Fibroblast of lung (primary cell): ENCODE results near the gene PPME1.

Source experiments
- EZH2 ChIP-seq: IDR thresholded peaks from 2 replicates; pipeline ENCODE4 v1.5.1; 2012; ENCODE audit warnings: low read length, control low read depth, mild to moderate bottlenecking; ENCODE audit errors: missing control alignments
- TF ChIP-seq, protein P1 (sequence below), 2 donors: IDR thresholded peaks in 1 of 2; conservative IDR thresholded peaks in 1 of 2; 1 replicate in 1 of 2; 2 replicates in 1 of 2; pipeline ENCODE4 v1.5.1; 2011 to 2012; ENCODE audit warnings: low read length in 2 of 2, control low read depth in 1 of 2, inconsistent platforms in 1 of 2, low read depth in 1 of 2, mild to moderate bottlenecking in 1 of 2

DNA sequence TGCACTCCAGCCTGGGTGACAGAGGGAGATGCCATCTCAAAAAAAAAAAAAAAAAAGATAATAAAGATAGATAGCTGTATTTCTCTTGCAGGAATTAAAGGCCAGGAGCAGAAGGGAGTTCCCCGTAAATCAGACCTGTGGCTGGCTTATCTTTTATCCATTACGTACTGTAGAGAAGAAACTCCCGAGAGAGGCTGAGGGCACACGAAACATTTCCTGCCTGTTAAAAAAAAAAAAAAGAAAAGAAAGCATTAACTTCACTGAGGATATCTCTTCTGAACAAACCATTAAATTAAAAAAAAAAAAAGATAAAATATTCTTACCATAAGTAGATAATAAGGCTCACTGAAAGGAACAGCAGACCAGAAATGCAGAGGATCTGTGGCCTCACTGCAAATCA lies 117.8 kb downstream of the PPME1 start:
- TF ChIP-seq, protein P1, sequence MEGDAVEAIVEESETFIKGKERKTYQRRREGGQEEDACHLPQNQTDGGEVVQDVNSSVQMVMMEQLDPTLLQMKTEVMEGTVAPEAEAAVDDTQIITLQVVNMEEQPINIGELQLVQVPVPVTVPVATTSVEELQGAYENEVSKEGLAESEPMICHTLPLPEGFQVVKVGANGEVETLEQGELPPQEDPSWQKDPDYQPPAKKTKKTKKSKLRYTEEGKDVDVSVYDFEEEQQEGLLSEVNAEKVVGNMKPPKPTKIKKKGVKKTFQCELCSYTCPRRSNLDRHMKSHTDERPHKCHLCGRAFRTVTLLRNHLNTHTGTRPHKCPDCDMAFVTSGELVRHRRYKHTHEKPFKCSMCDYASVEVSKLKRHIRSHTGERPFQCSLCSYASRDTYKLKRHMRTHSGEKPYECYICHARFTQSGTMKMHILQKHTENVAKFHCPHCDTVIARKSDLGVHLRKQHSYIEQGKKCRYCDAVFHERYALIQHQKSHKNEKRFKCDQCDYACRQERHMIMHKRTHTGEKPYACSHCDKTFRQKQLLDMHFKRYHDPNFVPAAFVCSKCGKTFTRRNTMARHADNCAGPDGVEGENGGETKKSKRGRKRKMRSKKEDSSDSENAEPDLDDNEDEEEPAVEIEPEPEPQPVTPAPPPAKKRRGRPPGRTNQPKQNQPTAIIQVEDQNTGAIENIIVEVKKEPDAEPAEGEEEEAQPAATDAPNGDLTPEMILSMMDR (conservative IDR thresholded peaks at IDR 0.05 in 1 of 2, IDR thresholded peaks at IDR 0.05 in 1 of 2; ENCODE audit: low read depth in 1 of 2, low read length in 2 of 2) = no peak
- no peak for TF ChIP-seq EZH2
